Measurements from ENCODE around the gene SYP.

Gene SYP

GRCh38 chrX:49161632-49162031 lies 38.4 kb downstream of the SYP start:
- H3K79me2 ChIP-seq (ENCODE audit: insufficient read depth, low read length) = no peaks in the 10 kb centered on the region
- H3K9ac ChIP-seq (ENCODE audit: low read length) = no peak overlapping the region
- H2AFZ ChIP-seq (ENCODE audit: low read depth, low read length, severe bottlenecking) = no peak overlapping the region
- no peaks in the 10 kb centered on the region for H3K27me3 ChIP-seq (ENCODE audit: low read length)
- no peaks in the 10 kb centered on the region for H3K9me3 ChIP-seq (ENCODE audit: insufficient read depth, low read length)
- H3F3A ChIP-seq (ENCODE audit: insufficient read depth) = peaks cover 8% of the 10 kb centered on the region
- no peaks in the 10 kb centered on the region for H4K20me1 ChIP-seq (ENCODE audit: low read depth, low read length)
- H3K4me2 ChIP-seq (ENCODE audit: low read depth, low read length, poor library complexity, severe bottlenecking) = no peak overlapping the region
- H3K36me3 ChIP-seq (ENCODE audit: low read length) = no peaks in the 10 kb centered on the region
- H3K27ac ChIP-seq (ENCODE audit: low read depth, low read length) = no peak overlapping the region
- no peak for TF ChIP-seq CTCF (IDR thresholded peaks at IDR 0.05; ENCODE audit: insufficient read depth, low read length, poor library complexity, severe bottlenecking)
- TF ChIP-seq EZH2phosphoT487 (conservative IDR thresholded peaks at IDR 0.05; ENCODE audit: low read length) = no peak
- no peak overlapping the region for H3K4me3 ChIP-seq (ENCODE audit: insufficient read depth, low read length, poor library complexity, severe bottlenecking)
- no peaks in the 10 kb centered on the region for H3K9me2 ChIP-seq (replicated peaks; ENCODE audit: insufficient read depth, low read length)

- Histone ChIP-seq H3K27me3 (ENCODE audit: low read length) (no peaks in the 10 kb centered on the region), H3K79me2 (ENCODE audit: insufficient read depth, low read length) (no peaks in the 10 kb centered on the region), H3K9ac (ENCODE audit: low read length) (no peak overlapping the region), H3K4me3 (ENCODE audit: insufficient read depth, low read length, poor library complexity, severe bottlenecking) (no peak overlapping the region), H3F3A (ENCODE audit: insufficient read depth) (0 out of 2 replicates have a peak, but pooled peaks cover 7% of the 10 kb centered on the region), H3K4me2 (ENCODE audit: low read depth, low read length, poor library complexity, severe bottlenecking) (no peak overlapping the region), H4K20me1 (ENCODE audit: low read depth, low read length) (no peaks in the 10 kb centered on the region), H3K9me3 (ENCODE audit: insufficient read depth, low read length) (no peaks in the 10 kb centered on the region), H3K9me2 (replicated peaks; ENCODE audit: insufficient read depth, low read length) (no peaks in the 10 kb centered on the region), H3K36me3 (ENCODE audit: low read length) (no peaks in the 10 kb centered on the region), H2AFZ (ENCODE audit: low read depth, low read length, severe bottlenecking) (no peak overlapping the region), H3K27ac (ENCODE audit: low read depth, low read length) (no peak overlapping the region)
- TF ChIP-seq EZH2phosphoT487 (conservative IDR thresholded peaks at IDR 0.05; ENCODE audit: low read length) (no peak), CTCF (IDR thresholded peaks at IDR 0.05; ENCODE audit: insufficient read depth, low read length, poor library complexity, severe bottlenecking) (no peak)
Observed at GRCh38 chrX:49160908-49161307, 39.1 kb downstream of the SYP start.

GRCh38 chrX:49157194-49157593 lies 42.8 kb downstream of the SYP start:
- Histone ChIP-seq H3K36me3 (ENCODE audit: low read length) (no peaks in the 10 kb centered on the region), H3K27ac (ENCODE audit: low read depth, low read length) (no peak overlapping the region), H3K4me3 (ENCODE audit: insufficient read depth, low read length, poor library complexity, severe bottlenecking) (no peak overlapping the region), H3K9ac (ENCODE audit: low read length) (no peak overlapping the region), H3K9me3 (ENCODE audit: insufficient read depth, low read length) (no peaks in the 10 kb centered on the region), H3K4me2 (ENCODE audit: low read depth, low read length, poor library complexity, severe bottlenecking) (no peak overlapping the region), H2AFZ (ENCODE audit: low read depth, low read length, severe bottlenecking) (no peak overlapping the region), H3K27me3 (ENCODE audit: low read length) (no peaks in the 10 kb centered on the region), H3F3A (ENCODE audit: insufficient read depth) (no peaks in the 10 kb centered on the region), H3K79me2 (ENCODE audit: insufficient read depth, low read length) (no peaks in the 10 kb centered on the region), H3K9me2 (replicated peaks; ENCODE audit: insufficient read depth, low read length) (no peaks in the 10 kb centered on the region), H4K20me1 (ENCODE audit: low read depth, low read length) (no peaks in the 10 kb centered on the region)
- TF ChIP-seq EZH2phosphoT487 (conservative IDR thresholded peaks at IDR 0.05; ENCODE audit: low read length) = no peak
- no peak for TF ChIP-seq CTCF (IDR thresholded peaks at IDR 0.05; ENCODE audit: insufficient read depth, low read length, poor library complexity, severe bottlenecking)

All from SU-DHL-6 (cell line).